Measurements from ENCODE around the gene HMGB4.

The HMGB4 gene

DNA sequence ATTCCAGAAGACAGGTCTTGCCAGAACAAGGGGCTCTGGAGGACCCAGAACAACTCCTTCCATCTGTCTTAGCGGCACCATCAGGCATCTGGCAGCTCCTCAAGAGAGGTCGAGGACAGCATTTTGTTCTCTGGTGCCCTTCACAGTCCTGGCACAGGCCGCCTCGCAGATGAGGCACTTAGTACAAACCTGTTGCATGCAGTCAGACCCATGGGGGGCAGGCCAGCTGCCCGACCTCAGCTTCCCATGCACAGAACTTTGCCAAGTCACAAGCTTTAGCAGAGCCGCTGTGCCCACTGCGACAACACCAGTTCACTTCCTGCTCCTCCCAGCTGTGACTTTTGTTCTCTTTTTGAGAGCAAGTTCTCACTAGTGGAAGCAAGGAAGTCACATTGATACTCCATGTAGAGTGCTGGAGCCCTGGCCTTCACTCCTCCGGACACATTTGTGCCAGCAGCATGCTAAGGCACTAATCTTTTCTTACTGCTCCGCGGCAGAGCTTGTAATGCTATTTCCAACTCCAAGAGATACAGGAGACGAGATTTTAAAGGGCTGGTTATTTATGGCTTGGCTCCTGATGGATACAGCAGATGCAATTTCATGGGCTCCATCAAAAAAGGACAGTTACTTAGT lies 44.6 kb downstream of the HMGB4 start:
- H3K9me3 ChIP-seq: no peaks in the 10 kb centered on the region

More for the DNA sequence above, 44.6 kb downstream of the HMGB4 start:
- no peaks in the 10 kb centered on the region for H3K27me3 ChIP-seq
- H3K27ac ChIP-seq: no peak overlapping the region
- no peak overlapping the region for H3K4me3 ChIP-seq (ENCODE audit: low read depth in 1 of 2, low read length in 1 of 2)
- H3K4me1 ChIP-seq (ENCODE audit: control insufficient read depth in 1 of 2, insufficient read depth in 1 of 2, low read depth in 1 of 2, low read length in 1 of 2): no peaks in the 10 kb centered on the region
- no peaks in the 10 kb centered on the region for H3K36me3 ChIP-seq
- TF ChIP-seq, protein P1, sequence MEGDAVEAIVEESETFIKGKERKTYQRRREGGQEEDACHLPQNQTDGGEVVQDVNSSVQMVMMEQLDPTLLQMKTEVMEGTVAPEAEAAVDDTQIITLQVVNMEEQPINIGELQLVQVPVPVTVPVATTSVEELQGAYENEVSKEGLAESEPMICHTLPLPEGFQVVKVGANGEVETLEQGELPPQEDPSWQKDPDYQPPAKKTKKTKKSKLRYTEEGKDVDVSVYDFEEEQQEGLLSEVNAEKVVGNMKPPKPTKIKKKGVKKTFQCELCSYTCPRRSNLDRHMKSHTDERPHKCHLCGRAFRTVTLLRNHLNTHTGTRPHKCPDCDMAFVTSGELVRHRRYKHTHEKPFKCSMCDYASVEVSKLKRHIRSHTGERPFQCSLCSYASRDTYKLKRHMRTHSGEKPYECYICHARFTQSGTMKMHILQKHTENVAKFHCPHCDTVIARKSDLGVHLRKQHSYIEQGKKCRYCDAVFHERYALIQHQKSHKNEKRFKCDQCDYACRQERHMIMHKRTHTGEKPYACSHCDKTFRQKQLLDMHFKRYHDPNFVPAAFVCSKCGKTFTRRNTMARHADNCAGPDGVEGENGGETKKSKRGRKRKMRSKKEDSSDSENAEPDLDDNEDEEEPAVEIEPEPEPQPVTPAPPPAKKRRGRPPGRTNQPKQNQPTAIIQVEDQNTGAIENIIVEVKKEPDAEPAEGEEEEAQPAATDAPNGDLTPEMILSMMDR (IDR thresholded peaks at IDR 0.05): no peak

All from neutrophil (primary cell).